HG02610 (cell line): ENCODE data around the gene CAPN13.

Source experiments
- ATAC-seq: cut with Tn5 transposase; IDR thresholded peaks from one replicate; pipeline ENCODE4 v1.9.1; 2021; ENCODE audit warnings: mild to moderate bottlenecking, moderate library complexity; ENCODE audit not compliant: unreplicated experiment

Gene CAPN13

GRCh38 chr2:30730736-30731647 is 76.3 kb downstream of the CAPN13 start:
- ATAC-seq, result no peak

- ATAC-seq, result no peak
Observed at GRCh38 chr2:30729031-30729430, 78.2 kb downstream of the CAPN13 start.

GRCh38 chr2:30722936-30723725 is 84.1 kb downstream of the CAPN13 start:
- ATAC-seq, result no peak

- no peak for ATAC-seq
Observed at GRCh38 chr2:30721668-30722647, 85.3 kb downstream of the CAPN13 start.

GRCh38 chr2:30721241-30721640 is 86.0 kb downstream of the CAPN13 start:
- ATAC-seq, result no peak

DNA sequence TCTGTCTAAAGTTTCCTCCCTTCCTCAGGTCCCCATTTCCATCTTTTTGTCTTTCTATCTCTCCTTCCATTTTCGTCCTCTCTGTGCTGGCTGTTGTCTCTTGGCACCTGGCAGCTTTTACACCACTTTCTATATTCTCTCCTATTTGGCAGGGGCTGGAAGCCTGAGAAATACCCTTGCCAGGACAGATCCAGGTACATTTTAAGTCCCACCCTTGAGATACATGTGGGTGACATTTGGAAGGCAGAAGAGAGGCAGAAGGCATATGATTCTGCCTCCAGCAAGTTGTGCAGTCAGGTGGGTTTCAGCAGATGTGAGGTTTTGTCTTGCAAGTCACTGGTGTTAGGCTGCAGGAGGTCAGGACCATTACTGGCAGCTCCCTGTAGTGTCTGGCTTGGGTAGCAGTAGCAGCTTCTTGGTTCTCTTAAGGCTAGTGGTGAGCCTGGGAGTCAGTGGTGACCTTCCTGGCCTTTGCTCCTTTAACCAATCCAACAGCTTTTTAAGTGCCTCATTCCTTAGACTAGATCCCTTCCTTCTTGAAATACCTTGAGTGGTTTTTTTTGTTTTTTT is 90.1 kb downstream of the CAPN13 start:
- ATAC-seq, result no peak

GRCh38 chr2:30716123-30716900 is 90.9 kb downstream of the CAPN13 start:
- ATAC-seq, result no peak

- no peak for ATAC-seq
Observed at GRCh38 chr2:30714811-30715709, 92.2 kb downstream of the CAPN13 start.

DNA sequence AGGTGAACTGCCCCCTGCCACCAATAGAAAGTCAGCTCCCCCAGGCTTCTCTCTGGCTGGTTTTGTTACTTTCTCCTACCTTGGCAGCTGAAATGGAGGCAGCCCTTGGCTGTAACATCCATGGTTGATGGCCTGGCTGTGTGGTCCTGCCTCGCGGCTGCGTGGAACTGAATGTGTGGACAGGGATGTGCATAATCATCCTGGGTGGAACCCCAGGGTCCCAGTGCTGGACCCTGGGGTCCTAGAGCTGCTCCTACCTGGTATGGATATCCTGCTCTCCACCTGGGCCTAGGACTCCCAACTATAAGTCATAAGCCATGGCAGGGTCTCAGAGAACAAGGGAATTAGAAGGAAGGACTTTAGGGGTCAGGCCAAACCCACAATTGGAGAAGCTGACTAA is 93.5 kb downstream of the CAPN13 start:
- ATAC-seq, result no peak

GRCh38 chr2:30711646-30712085 is 95.6 kb downstream of the CAPN13 start:
- ATAC-seq, result peak; percentile 82

GRCh38 chr2:30710461-30710860 is 96.8 kb downstream of the CAPN13 start:
- no peak for ATAC-seq

DNA sequence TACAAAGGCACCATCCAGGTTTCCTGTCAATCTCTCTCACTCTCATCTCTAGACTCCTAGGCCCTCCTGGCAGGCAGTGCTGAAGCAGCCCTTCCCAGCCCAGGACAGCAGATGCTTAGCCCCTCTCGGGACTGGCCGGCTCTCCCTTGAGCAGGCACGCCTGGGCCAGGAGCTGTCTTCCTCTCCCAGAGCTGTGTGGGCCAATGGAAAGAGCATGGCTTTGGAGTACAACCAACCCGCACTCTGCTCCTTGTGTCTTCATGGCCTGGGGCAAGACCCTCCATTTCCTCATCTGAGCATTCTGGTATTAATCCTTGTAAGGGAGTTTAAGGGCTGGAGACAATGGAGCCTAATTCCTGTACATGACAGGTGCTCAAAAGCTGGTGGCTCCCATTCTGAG is 97.2 kb downstream of the CAPN13 start:
- ATAC-seq, result no peak

- no peak for ATAC-seq
Observed at GRCh38 chr2:30709516-30709915, 97.7 kb downstream of the CAPN13 start.

DNA sequence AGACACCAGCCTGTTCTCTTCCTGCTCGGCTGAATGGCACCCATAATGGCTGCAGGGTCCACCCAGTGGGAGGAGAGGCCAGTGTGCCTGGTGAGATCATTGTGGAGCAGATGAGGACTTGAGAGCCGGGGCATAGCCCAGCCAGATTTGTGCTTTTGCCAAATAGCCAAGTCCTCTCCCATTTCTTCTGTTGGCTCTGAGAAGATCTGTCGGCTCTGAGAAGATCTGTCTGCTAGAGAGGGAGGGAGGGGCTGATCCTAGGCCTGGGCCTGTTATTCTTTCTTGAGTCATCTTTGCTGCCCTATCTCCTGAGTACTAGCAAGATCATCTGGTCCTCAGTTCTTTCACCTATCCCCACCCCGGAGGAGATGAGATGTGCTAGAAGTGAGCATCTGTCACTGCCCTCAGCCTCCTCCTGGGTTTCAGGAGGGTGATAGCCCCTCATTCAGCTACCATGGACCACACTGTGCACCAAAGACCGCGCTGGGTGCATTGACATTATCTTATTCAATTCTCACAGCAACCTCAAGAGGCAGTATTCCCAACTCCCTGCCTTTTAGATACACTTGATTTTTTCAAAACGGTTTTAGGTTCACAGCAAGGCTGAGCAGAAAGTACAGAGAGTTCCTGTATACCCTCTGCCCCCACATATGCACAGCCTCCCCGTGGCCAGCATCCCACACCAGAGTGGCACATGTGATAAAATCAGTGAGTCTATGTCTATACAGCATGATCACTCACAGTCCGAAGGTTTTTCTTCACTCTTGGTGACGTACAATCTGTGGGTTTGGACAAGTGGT is 98.6 kb downstream of the CAPN13 start:
- no peak for ATAC-seq

GRCh38 chr2:30707304-30707903 is 99.8 kb downstream of the CAPN13 start:
- no peak for ATAC-seq

DNA sequence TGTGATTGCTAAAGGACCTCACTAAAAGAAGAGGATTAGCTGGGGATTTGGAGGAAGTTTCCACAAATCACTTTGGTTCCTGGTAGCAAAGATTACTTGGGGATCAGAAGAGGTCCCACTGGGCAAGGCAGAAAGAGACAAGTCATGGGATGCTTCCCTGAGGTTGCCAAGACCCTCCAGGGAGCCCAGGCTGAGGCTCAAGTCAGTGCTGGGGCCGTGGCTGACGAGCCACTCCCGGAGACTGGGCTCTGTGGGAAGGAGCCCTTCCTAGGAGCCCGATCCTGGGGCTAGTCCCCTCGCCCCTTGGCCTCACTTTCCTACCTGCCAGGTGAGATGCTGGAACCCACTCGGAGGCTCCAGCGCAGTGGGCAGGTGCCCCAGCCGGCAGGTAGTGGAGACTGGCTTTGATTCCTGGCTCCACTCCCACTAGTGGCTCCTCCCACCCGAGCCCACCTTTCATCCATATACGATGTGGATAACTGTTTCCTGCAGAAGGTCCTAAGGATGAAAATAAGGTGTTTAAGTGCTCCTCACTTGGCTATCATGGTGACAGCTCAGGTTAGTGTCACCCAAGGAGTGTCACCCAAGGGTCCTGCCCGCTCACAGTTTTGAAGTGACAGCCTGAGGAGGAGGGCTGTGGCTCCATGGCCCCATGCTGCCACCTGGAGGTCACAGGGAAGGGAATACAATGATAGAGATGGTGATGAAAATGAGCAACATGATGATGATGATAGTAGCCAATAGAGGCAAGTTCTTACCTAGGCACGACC is 100.5 kb downstream of the CAPN13 start:
- peak; percentile 59 for ATAC-seq
